BJ (cell line): Measurements from ENCODE around the gene NUP107. TPM values are rescaled to one million over a fixed set of nuclear protein-coding genes. Genes with fewer than 3 reads are reported as not detected.

Source experiments
- CTCF ChIA-PET: fragments of 350-600 bp; formaldehyde crosslinking; extraction: SDS; loops from one replicate; lab custom pipeline; 2021; ENCODE audit warnings: antibody characterized with exemption, inconsistent platforms; lab: Yijun Ruan, JAX
- POLR2A ChIA-PET: fragments of 300-600 bp; sonication (Branson Sonifier 250); formaldehyde crosslinking; extraction: SDS; loops from one replicate; lab custom pipeline; 2021; ENCODE audit warnings: antibody characterized with exemption; lab: Charles Lee
- DNase-seq: peaks from one replicate; pipeline ENCODE4 v3.0.0-alpha.2; 2011; ENCODE audit warnings: low read depth
- H3K27me3 ChIP-seq: 2 replicates; pipeline ENCODE4 v1.6.0; 2011; ENCODE audit warnings: low read length; ENCODE audit not compliant: control insufficient read depth, insufficient read depth
- H3K36me3 ChIP-seq: 2 replicates; pipeline ENCODE4 v1.5.1; 2011; ENCODE audit warnings: low read length; ENCODE audit not compliant: control insufficient read depth, insufficient read depth
- H3K4me3 ChIP-seq: 2 replicates; pipeline ENCODE4 v1.5.1; 2011; ENCODE audit warnings: low read depth, mild to moderate bottlenecking, control low read depth, low read length
- polyA plus RNA-seq: library from polyadenylated mRNA; depleted of rRNA; stranded (reverse); fragments of >200 nt; gene quantifications from 2 replicates; pipeline ENCODE4 v1.2.3, GENCODE V29; 2011
- TF ChIP-seq, protein P1 (sequence below): IDR thresholded peaks from 2 replicates; pipeline ENCODE4 v1.5.1; 2011; ENCODE audit warnings: low read depth, mild to moderate bottlenecking, control low read depth, inconsistent platforms, low read length, moderate library complexity; ENCODE audit not compliant: insufficient read depth

NUP107 gene
- polyA plus RNA-seq, 1 experiment = 23.4 TPM

DNA sequence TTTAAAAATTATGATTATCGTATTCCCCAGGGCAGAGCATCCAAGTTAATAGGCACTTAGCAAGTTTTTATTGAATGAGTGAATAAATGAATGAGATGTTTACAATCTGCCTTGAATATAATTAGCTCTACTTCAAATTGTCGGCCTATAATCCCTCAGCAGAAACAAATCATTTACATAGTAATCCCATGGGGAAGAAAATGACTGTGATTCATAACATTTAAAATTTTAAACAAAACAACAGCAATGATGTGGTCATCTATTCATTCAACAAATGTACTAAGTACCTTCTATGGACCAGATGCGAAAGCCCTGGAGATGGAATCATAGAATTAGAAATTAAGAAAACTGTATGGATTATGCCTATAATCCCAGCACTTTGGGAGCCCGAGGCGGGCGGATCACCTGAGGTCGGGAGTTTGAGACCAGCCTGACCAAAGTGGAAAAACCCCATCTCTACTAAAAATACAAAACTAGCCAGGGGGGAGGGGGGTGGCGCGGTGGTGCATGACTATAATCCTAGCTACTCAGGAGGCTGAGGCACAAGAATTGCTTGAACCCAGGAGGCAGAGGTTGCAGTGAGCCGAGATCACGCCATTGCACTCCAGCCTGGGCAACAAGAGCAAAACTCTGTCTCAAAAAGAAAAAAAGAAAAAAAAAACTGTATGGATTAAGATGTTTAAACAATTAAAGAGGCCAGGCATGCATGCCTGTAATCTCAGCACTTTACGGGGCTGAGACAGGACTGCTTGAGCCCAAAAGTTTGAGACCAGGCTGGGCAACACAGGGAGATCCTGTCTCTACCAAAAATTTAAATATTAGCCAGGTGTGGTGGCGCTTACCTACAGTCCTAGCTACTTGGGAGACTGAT is 103.5 kb downstream of the NUP107 start:
- DNase-seq = no peak
- TF ChIP-seq, protein P1, sequence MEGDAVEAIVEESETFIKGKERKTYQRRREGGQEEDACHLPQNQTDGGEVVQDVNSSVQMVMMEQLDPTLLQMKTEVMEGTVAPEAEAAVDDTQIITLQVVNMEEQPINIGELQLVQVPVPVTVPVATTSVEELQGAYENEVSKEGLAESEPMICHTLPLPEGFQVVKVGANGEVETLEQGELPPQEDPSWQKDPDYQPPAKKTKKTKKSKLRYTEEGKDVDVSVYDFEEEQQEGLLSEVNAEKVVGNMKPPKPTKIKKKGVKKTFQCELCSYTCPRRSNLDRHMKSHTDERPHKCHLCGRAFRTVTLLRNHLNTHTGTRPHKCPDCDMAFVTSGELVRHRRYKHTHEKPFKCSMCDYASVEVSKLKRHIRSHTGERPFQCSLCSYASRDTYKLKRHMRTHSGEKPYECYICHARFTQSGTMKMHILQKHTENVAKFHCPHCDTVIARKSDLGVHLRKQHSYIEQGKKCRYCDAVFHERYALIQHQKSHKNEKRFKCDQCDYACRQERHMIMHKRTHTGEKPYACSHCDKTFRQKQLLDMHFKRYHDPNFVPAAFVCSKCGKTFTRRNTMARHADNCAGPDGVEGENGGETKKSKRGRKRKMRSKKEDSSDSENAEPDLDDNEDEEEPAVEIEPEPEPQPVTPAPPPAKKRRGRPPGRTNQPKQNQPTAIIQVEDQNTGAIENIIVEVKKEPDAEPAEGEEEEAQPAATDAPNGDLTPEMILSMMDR = no peak
- H3K4me3 ChIP-seq = no peak overlapping the region
- ChIA-PET POLR2A (no interaction called here), CTCF (no interaction called here)
- H3K36me3 ChIP-seq = no peaks in the 10 kb centered on the region
- H3K27me3 ChIP-seq = no peaks in the 10 kb centered on the region

DNA sequence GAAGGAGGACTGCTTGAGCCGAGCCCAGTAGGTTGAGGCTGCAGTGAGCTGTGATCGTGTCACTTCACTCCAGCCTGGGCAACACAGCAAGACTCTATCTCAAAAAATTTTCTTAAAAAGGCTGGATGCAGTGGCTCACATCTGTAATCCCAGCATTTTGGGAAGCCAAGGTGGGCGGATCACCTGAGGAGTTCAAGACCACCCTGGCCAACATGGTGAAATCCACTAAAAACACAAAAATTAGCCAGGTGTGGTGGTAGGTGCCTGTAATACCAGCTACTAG is 104.1 kb downstream of the NUP107 start:
- CTCF ChIA-PET = no interaction called here
- TF ChIP-seq, protein P1 = no peak
- no peaks in the 10 kb centered on the region for H3K36me3 ChIP-seq
- no peak for DNase-seq
- no peak overlapping the region for H3K4me3 ChIP-seq
- POLR2A ChIA-PET = no interaction called here
- no peaks in the 10 kb centered on the region for H3K27me3 ChIP-seq

DNA sequence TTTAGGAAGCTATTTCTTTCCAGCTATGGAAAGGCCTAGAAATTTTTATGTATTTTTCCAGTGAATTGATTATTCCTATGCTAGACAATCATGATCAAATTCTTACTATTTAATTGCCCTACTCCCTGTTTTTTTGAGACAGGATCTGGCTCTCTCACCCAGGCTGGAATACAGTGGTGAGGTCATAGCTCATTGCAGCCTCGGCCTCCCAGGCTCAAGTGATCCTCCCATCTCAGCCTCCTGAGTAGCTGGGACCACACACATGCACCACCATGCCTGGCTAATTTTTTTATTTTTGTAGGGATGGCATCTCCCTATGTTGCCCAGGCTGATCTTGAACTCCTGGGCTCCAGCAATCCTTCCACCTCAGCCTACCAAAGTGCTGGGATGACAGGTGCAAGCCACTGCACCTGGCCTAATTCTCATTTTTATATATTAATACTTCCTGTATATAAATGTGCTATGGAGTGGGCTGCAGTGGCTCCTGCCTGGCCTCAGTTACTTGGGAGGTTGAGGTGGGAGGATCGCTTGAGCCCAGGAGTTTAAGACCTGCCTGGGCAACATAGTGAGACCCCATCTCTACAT is 105.2 kb downstream of the NUP107 start:
- H3K4me3 ChIP-seq = no peak overlapping the region
- no peaks in the 10 kb centered on the region for H3K36me3 ChIP-seq
- ChIA-PET CTCF (no interaction called here), POLR2A (no interaction called here)
- no peak for DNase-seq
- TF ChIP-seq, protein P1 = no peak
- H3K27me3 ChIP-seq = no peaks in the 10 kb centered on the region

DNA sequence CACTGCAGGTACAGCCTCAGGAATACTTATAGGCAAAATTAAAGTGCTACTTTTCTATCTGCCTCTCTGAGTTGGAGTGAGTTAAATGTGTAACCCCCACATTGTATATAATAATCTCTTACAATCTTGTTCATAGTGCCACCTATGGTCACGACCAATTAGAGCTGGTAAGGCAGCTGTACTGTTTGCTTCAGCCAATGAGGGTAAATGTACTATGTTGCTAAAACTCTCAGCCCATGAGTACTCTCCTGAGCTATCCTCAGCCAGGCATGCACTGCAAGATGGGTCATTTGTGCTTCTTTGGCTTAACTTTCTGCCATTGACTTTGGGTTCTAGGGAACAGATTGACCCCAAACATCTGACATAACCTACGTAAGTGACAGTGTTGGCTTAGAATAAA is 106.2 kb downstream of the NUP107 start:
- no peaks in the 10 kb centered on the region for H3K27me3 ChIP-seq
- H3K36me3 ChIP-seq = no peaks in the 10 kb centered on the region
- H3K4me3 ChIP-seq = no peak overlapping the region
- TF ChIP-seq, protein P1 = no peak
- ChIA-PET POLR2A (no interaction called here), CTCF (interaction anchor here (0.6 to 1.0 kb wide), 2 partner anchors 24 to 27 kb away, joined by 3 to 4 read pairs; no protein-coding TSS in a partner anchor)
- no peak for DNase-seq

DNA sequence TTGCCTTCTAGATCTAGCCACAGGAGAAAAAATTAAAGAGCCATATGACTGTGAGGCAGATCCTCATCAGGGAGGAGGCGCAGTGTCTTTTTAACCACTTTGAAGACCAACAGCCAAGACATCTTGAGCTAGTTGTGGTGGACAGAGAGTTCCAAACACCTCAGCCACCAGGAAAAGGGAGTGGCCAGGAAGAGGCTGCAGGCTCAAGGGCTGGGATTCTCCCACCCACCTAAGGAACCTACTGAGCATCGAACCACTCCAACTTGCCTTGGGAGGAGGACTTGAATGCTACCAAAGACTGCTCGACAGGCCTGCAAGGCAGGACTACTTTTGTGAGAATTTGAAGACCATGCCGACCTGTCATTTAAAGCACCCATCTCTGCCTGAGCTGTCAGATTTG is 106.7 kb downstream of the NUP107 start:
- ChIA-PET CTCF (interaction anchor here (1.0 kb wide), 1 partner anchor 24 kb away, joined by 3 read pairs; no protein-coding TSS in a partner anchor), POLR2A (no interaction called here)
- TF ChIP-seq, protein P1 = no peak

More for the DNA sequence above, 106.7 kb downstream of the NUP107 start:
- H3K27me3 ChIP-seq = no peaks in the 10 kb centered on the region
- H3K36me3 ChIP-seq = no peaks in the 10 kb centered on the region
- no peak for DNase-seq
- no peak overlapping the region for H3K4me3 ChIP-seq
